ENCODE data around the gene KCNQ1. TPM values are rescaled to one million over a fixed set of nuclear protein-coding genes. Genes with fewer than 3 reads are reported as not detected.

The KCNQ1 gene
- total and polyA plus RNA-seq, 9 of the 15 experiments (the other 6 are each of a cell fraction or from before 2014, with no cell fraction given), result 0.44 TPM; not detected in 8

- POLR2A ChIA-PET, result interaction anchor here (0.7 to 1.6 kb wide), 3 partner anchors 11 to 29 kb away, joined by 3 to 5 read pairs (median 3); no protein-coding TSS in a partner anchor
- CTCF ChIA-PET (ENCODE audit: low intra/inter-chr PET ratio), result no interaction called here
- peak overlapping the region; percentile 20; the same call in 1 of the 2 replicates for H2AFZ ChIP-seq (ENCODE audit: low read depth, low read length)
- no peak overlapping the region for H3K4me3 ChIP-seq
- peaks cover 21 to 32% of the 10 kb centered on the region in 2 experiments; a peak in 4 of 5 replicates for H3K4me1 ChIP-seq (replicated peaks in 1 of 2; ENCODE audit: control insufficient read depth in 2 of 2, insufficient read depth in 2 of 2, low read length in 2 of 2)
- BruUV-seq (replicated peaks), result no TSS peak
- TF ChIP-seq BRD9 (IDR thresholded peaks at IDR 0.05; ENCODE audit: low read depth, partially characterized antibody), result no peak
- no peak for TF ChIP-seq TCF15 (CRISPR knock-in tag; IDR thresholded peaks at IDR 0.05)
- 0 out of 2 replicates have a peak, but pooled peaks have one; percentile 31 for TF ChIP-seq ZBTB33 (CRISPR knock-in tag; IDR thresholded peaks at IDR 0.05)
- no peak for TF ChIP-seq POLR3A (IDR thresholded peaks at IDR 0.05; ENCODE audit: borderline replicate concordance, extremely low read depth, insufficient read depth, insufficient read length)
- TF ChIP-seq SIRT6 (IDR thresholded peaks at IDR 0.05; ENCODE audit: low read depth, low read length), result no peak
- ATAC-seq (no peak), DNase-seq (ENCODE audit: extremely low read depth in 1 of 4, low spot score in 3 of 4) (no peak), FAIRE-seq (peak; percentile 40)
- H3K27me3 ChIP-seq (ENCODE audit: control insufficient read depth in 2 of 2, insufficient read depth in 2 of 2, low read length in 2 of 2), result no peaks in the 10 kb centered on the region; a peak in 1 of 5 replicates
- H3K9me1 ChIP-seq (ENCODE audit: control insufficient read depth, insufficient read depth, low read length), result no peaks in the 10 kb centered on the region
- H3K4me2 ChIP-seq (ENCODE audit: insufficient read depth, low read length), result no peak overlapping the region
- no peak overlapping the region; a peak in 1 of 4 replicates for H3K9ac ChIP-seq (ENCODE audit: insufficient read depth in 1 of 2, low read depth in 2 of 2, low read length in 2 of 2)
- H4K20me1 ChIP-seq (replicated peaks; ENCODE audit: control insufficient read depth, insufficient read depth, low read length), result no peaks in the 10 kb centered on the region
- no peaks in the 10 kb centered on the region for H3K79me2 ChIP-seq (ENCODE audit: control insufficient read depth, insufficient read depth, low read length)
- intact Hi-C loops (cut with micrococcal nuclease), result no loop called here
- H3K36me3 ChIP-seq (ENCODE audit: control insufficient read depth, insufficient read depth, low read length), result no peaks in the 10 kb centered on the region
- H3K27ac ChIP-seq (ENCODE audit: extremely low read depth, low read depth, low read length), result no peak overlapping the region
- in situ Hi-C loops (cut with MboI), result no loop called here
- 46% methylated on average over 11 of the region's 12 CpGs for WGBS (ENCODE audit: insufficient coverage, low coverage, missing lambda C conversion rate)
- no peaks in the 10 kb centered on the region for H3K9me3 ChIP-seq (replicated peaks; ENCODE audit: control insufficient read depth, insufficient read depth, low read depth, low read length)
Measured at GRCh38 chr11:2752204-2752770, 307.5 kb downstream of the KCNQ1 start.
